Activated CD8-positive, alpha-beta memory T cell treated with anti-CD3 and anti-CD28 coated beads for 36 hours (primary cell): ENCODE data around the gene DOK6. TPM values are rescaled to one million over a fixed set of nuclear protein-coding genes. Genes with fewer than 3 reads are reported as not detected.

Source experiments
- CTCF ChIA-PET: fragments of 350-600 bp; sonication (Branson Sonifier 250); formaldehyde crosslinking; loops from one replicate; lab custom pipeline; 2021; ENCODE audit warnings: antibody characterized with exemption; lab: Charles Lee
- POLR2A ChIA-PET: fragments of 350-600 bp; sonication (Branson Sonifier 250); formaldehyde crosslinking; loops from one replicate; lab custom pipeline; 2021; ENCODE audit warnings: antibody characterized with exemption; lab: Charles Lee
- total RNA-seq, 2 experiments: library from RNA; stranded (reverse); gene quantifications; one replicate each; pipeline ENCODE4 v1.2.3, GENCODE V29; 2021

The DOK6 gene
- total RNA-seq, 2 experiments from 2014 or later = not detected

DNA sequence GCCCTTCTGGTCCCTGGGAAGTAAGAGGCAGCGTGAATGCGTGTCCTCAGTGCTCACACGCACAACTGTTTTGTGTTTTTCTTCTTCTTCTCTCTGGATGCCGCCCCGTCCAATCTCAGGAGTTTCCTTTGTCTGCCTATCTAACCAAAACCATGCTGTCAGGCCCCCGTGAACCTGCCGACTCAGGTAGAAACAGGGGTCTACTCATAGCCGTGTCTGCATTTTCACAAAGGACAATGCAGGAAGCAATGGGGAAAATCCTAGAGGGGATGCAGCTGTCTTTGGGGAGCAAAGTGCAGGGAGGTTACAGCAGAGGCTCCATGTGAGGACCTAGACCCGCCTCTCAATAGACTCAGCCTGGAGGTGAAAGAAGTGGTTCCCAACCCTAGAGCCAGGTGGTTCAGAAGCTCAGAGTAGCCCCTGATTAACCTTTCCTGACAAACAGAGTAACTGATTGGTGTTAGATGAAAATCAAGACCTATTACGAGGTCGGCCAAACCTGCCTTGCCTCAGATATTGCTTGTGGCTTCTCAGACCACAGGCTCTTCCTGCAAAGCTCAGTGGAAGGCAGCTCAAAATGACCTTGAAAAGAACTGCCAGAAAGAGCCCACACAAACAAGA is 497.7 kb downstream of the DOK6 start:
- POLR2A ChIA-PET = interaction anchor here (0.8 to 3.5 kb wide), 10 partner anchors 9 to 58 kb away, joined by 3 to 23 read pairs (median 4); no protein-coding TSS in a partner anchor
- CTCF ChIA-PET = interaction anchor here (0.9 to 3.0 kb wide), 3 partner anchors 37 to 58 kb away, joined by 3 to 12 read pairs (median 4); no protein-coding TSS in a partner anchor
